GM23248 (cell line): Measurements from ENCODE around the gene R3HDM4.

Experiments
- EZH2 ChIP-seq: fragments of 200-600 bp; sonication (generic); IDR thresholded peaks from 2 replicates; pipeline ENCODE4 v1.6.1; 2018; ENCODE audit warnings: antibody characterized with exemption, mild to moderate bottlenecking; ENCODE audit not compliant: insufficient read depth, poor library complexity, severe bottlenecking
- EZH2phosphoT487 ChIP-seq: fragments of 200-600 bp; sonication (generic); IDR thresholded peaks from 2 replicates; pipeline ENCODE4 v1.6.1; 2018; ENCODE audit warnings: antibody characterized with exemption, moderate library complexity, mild to moderate bottlenecking, low read depth; ENCODE audit not compliant: insufficient read depth

DNA sequence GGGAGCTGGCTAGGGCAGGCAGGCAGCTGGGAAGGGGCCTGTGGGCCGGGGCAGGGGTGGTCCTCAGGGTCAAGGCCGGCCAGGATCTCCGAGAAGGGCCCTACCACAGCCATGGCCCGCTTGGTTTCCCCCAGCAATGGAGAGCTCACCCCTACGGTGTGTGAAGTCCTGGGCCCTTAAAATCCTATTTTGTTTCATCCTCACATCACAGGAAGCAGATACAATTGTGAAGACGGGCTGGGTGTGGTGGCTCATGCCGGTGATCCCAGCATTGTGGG, 11.0 kb downstream of the R3HDM4 start:
- no peak for TF ChIP-seq EZH2
- no peak for TF ChIP-seq EZH2phosphoT487
